ENCODE measurements around the gene MTARC1. TPM values are rescaled to one million over a fixed set of nuclear protein-coding genes. Genes with fewer than 3 reads are reported as not detected.

The MTARC1 gene
- total and polyA plus RNA-seq, 10 of the 15 experiments (the other 5 are each of a cell fraction or from before 2014, with no cell fraction given) = 0.23 to 1.5 (median 0.48) TPM

- no TSS peak for BruUV-seq (replicated peaks)
- no peaks in the 10 kb centered on the region for H3K36me3 ChIP-seq (ENCODE audit: control insufficient read depth in 2 of 2, insufficient read depth in 2 of 2, low read length in 1 of 2)
- DNase-seq (ENCODE audit: low read depth, low spot score) (no peak), ATAC-seq (no peak), FAIRE-seq (no peak)
- no peaks in the 10 kb centered on the region for H3K4me1 ChIP-seq (ENCODE audit: control insufficient read depth, insufficient read depth, low read length)
- no peak overlapping the region for H3K27ac ChIP-seq (ENCODE audit: control insufficient read depth, insufficient read depth)
- H3K4me2 ChIP-seq (ENCODE audit: control insufficient read depth, insufficient read depth) = no peak overlapping the region
- in situ Hi-C loops (cut with MboI) (no loop called here), intact Hi-C loops (cut with micrococcal nuclease; ENCODE audit: unreplicated experiment) (no loop called here)
- H2AFZ ChIP-seq (ENCODE audit: control insufficient read depth, low read depth, low read length) = no peak overlapping the region
- ChIA-PET CTCF (interaction anchor here (1.0 to 2.1 kb wide), 2 partner anchors 8 to 84 kb away, joined by 4 read pairs; no protein-coding TSS in a partner anchor), SMC1A (ENCODE audit: uncharacterized antibody, unreplicated experiment) (no interaction called here), RAD21 (ENCODE audit: unreplicated experiment) (no interaction called here), POLR2A (no interaction called here)
- no peaks in the 10 kb centered on the region for H4K20me1 ChIP-seq (ENCODE audit: control insufficient read depth, insufficient read depth)
- H3K9me3 ChIP-seq (replicated peaks; ENCODE audit: control insufficient read depth, insufficient read depth, low read length) = no peaks in the 10 kb centered on the region
- no peak overlapping the region for H3K9ac ChIP-seq (ENCODE audit: control insufficient read depth, insufficient read depth, low read length)
- no peaks in the 10 kb centered on the region for H3K79me2 ChIP-seq (ENCODE audit: control insufficient read depth, insufficient read depth, low read length)
- 92% methylated on average over 4 of the region's 4 CpGs for WGBS (ENCODE audit: insufficient coverage, insufficient replicate concordance, low lambda C conversion rate, missing lambda C conversion rate)
- H3K4me3 ChIP-seq = no peak overlapping the region
- peaks cover 0 to 5% of the 10 kb centered on the region in 2 experiments; a peak in 3 of 4 replicates for H3K27me3 ChIP-seq (replicated peaks in 1 of 2; ENCODE audit: control insufficient read depth in 2 of 2, insufficient read depth in 2 of 2, low read length in 1 of 2)
- no peak for TF ChIP-seq FOS (IDR thresholded peaks at IDR 0.05; ENCODE audit: borderline replicate concordance, extremely low read depth, insufficient read length)
- no peak for TF ChIP-seq SUZ12 (IDR thresholded peaks at IDR 0.05; ENCODE audit: unreplicated experiment)
- TF ChIP-seq SPI1 (IDR thresholded peaks at IDR 0.05; ENCODE audit: borderline replicate concordance, insufficient read depth, low read depth, low read length) = no peak
- no peak for TF ChIP-seq ASH2L (IDR thresholded peaks at IDR 0.05; ENCODE audit: borderline replicate concordance, low read depth)
- no peak for TF ChIP-seq ETV6 (conservative IDR thresholded peaks at IDR 0.05 in 1 of 2, IDR thresholded peaks at IDR 0.05 in 1 of 2; ENCODE audit: borderline replicate concordance in 1 of 2, low read depth in 1 of 2)
- TF ChIP-seq, protein P1, sequence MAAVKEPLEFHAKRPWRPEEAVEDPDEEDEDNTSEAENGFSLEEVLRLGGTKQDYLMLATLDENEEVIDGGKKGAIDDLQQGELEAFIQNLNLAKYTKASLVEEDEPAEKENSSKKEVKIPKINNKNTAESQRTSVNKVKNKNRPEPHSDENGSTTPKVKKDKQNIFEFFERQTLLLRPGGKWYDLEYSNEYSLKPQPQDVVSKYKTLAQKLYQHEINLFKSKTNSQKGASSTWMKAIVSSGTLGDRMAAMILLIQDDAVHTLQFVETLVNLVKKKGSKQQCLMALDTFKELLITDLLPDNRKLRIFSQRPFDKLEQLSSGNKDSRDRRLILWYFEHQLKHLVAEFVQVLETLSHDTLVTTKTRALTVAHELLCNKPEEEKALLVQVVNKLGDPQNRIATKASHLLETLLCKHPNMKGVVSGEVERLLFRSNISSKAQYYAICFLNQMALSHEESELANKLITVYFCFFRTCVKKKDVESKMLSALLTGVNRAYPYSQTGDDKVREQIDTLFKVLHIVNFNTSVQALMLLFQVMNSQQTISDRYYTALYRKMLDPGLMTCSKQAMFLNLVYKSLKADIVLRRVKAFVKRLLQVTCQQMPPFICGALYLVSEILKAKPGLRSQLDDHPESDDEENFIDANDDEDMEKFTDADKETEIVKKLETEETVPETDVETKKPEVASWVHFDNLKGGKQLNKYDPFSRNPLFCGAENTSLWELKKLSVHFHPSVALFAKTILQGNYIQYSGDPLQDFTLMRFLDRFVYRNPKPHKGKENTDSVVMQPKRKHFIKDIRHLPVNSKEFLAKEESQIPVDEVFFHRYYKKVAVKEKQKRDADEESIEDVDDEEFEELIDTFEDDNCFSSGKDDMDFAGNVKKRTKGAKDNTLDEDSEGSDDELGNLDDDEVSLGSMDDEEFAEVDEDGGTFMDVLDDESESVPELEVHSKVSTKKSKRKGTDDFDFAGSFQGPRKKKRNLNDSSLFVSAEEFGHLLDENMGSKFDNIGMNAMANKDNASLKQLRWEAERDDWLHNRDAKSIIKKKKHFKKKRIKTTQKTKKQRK (IDR thresholded peaks at IDR 0.05; ENCODE audit: low read depth, low read length) = no peak
- TF ChIP-seq SP1 (IDR thresholded peaks at IDR 0.05; ENCODE audit: low read depth, low read length) = no peak
- TF ChIP-seq BCL11A (IDR thresholded peaks at IDR 0.05; ENCODE audit: low read depth, low read length) = no peak
- no peak for TF ChIP-seq IKZF2 (IDR thresholded peaks at IDR 0.05)
- TF ChIP-seq BCLAF1 (IDR thresholded peaks at IDR 0.05) = no peak
- no peak for TF ChIP-seq HDAC2 (IDR thresholded peaks at IDR 0.05)
- no peak for TF ChIP-seq JUNB (IDR thresholded peaks at IDR 0.05)
- no peak for TF ChIP-seq ZNF274 (IDR thresholded peaks at IDR 0.05; ENCODE audit: insufficient read depth, insufficient read length)
- no peak for TF ChIP-seq PAX5 (IDR thresholded peaks at IDR 0.05; ENCODE audit: borderline replicate concordance, low read depth, low read length)
- TF ChIP-seq, protein P2, sequence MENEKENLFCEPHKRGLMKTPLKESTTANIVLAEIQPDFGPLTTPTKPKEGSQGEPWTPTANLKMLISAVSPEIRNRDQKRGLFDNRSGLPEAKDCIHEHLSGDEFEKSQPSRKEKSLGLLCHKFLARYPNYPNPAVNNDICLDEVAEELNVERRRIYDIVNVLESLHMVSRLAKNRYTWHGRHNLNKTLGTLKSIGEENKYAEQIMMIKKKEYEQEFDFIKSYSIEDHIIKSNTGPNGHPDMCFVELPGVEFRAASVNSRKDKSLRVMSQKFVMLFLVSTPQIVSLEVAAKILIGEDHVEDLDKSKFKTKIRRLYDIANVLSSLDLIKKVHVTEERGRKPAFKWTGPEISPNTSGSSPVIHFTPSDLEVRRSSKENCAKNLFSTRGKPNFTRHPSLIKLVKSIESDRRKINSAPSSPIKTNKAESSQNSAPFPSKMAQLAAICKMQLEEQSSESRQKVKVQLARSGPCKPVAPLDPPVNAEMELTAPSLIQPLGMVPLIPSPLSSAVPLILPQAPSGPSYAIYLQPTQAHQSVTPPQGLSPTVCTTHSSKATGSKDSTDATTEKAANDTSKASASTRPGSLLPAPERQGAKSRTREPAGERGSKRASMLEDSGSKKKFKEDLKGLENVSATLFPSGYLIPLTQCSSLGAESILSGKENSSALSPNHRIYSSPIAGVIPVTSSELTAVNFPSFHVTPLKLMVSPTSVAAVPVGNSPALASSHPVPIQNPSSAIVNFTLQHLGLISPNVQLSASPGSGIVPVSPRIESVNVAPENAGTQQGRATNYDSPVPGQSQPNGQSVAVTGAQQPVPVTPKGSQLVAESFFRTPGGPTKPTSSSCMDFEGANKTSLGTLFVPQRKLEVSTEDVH (IDR thresholded peaks at IDR 0.05; ENCODE audit: low read depth, partially characterized antibody) = no peak
- no peak for TF ChIP-seq SMARCA5 (IDR thresholded peaks at IDR 0.05)
- TF ChIP-seq WRNIP1 (IDR thresholded peaks at IDR 0.05; ENCODE audit: borderline replicate concordance, low read depth, low read length) = no peak
These were observed 2.0 kb upstream of the MTARC1 start for GRCh38 chr1:220784751-220785150.

Data from GM12878 (cell line).